Coronary artery (tissue), 2 donors: ENCODE measurements around the gene TSPOAP1.

Experiments
- DNase-seq: peaks from one replicate; pipeline ENCODE4 v3.0.0-alpha.2; 2017; ENCODE audit warnings: low spot score
- H3K27ac ChIP-seq, 2 donors: fragments of 200-600 bp; sonication (generic); one replicate each; pipeline ENCODE4 v1.5.1; 2016 to 2019
- H3K4me3 ChIP-seq: fragments of 200-600 bp; sonication (generic); 2 replicates; pipeline ENCODE4 v1.5.1; 2016; ENCODE audit warnings: mild to moderate bottlenecking, moderate library complexity
- CTCF ChIP-seq: fragments of 200-600 bp; sonication (generic); IDR thresholded peaks from one replicate; pipeline ENCODE4 v1.5.1; 2019; ENCODE audit warnings: antibody characterized with exemption

TSPOAP1 gene

DNA sequence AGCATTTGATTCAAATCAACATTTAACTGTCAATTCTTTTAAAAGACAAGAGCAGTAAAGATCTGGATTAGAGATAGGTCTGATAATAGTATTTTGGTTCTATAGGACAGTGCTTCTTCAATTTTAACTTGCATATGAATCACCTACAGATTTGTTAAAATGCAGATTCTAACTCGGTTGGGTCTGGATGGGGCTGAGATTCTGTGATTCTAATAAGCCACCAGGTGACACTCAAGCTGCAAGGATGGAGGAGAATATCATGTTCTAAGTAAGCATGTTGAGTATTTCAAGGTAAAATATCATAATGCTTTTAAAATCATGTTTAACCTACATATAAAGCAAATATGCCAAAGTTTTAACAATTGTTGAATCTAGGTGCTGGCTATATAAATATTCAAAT, 15.8 kb downstream of the TSPOAP1 start:
- no peak for TF ChIP-seq CTCF
- H3K4me3 ChIP-seq = no peak overlapping the region
- DNase-seq = no peak
- no peak overlapping the region for H3K27ac ChIP-seq

GRCh38 chr17:58312021-58312630, 16.5 kb downstream of the TSPOAP1 start:
- DNase-seq = peak; percentile 64
- no peak overlapping the region for H3K4me3 ChIP-seq
- no peak overlapping the region for H3K27ac ChIP-seq
- no peak for TF ChIP-seq CTCF

DNA sequence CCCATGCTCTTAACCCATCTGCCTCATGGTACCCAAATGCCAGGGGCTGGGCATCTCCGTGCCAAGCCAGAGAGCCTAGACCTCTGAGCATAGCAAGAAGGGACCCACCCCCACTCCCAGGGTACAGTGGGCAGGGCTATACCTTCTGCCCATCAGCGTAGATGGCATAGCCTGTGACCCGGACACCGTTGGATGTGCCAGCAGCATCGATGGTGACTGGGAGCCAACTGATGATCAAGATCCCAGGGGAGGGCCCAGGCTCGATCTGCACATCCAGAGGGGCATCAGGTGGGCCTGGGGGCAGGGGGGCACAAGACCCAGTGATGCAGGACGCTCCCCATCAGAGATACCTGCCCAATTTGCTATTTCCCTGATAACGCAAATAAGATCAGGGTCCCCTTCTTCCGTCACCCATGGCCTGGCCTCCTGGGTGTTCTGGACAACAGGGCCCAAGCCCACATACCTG, 17.1 kb downstream of the TSPOAP1 start:
- peak; percentile 55 for DNase-seq
- Histone ChIP-seq H3K27ac (no peak overlapping the region), H3K4me3 (no peak overlapping the region)
- TF ChIP-seq CTCF = no peak

DNA sequence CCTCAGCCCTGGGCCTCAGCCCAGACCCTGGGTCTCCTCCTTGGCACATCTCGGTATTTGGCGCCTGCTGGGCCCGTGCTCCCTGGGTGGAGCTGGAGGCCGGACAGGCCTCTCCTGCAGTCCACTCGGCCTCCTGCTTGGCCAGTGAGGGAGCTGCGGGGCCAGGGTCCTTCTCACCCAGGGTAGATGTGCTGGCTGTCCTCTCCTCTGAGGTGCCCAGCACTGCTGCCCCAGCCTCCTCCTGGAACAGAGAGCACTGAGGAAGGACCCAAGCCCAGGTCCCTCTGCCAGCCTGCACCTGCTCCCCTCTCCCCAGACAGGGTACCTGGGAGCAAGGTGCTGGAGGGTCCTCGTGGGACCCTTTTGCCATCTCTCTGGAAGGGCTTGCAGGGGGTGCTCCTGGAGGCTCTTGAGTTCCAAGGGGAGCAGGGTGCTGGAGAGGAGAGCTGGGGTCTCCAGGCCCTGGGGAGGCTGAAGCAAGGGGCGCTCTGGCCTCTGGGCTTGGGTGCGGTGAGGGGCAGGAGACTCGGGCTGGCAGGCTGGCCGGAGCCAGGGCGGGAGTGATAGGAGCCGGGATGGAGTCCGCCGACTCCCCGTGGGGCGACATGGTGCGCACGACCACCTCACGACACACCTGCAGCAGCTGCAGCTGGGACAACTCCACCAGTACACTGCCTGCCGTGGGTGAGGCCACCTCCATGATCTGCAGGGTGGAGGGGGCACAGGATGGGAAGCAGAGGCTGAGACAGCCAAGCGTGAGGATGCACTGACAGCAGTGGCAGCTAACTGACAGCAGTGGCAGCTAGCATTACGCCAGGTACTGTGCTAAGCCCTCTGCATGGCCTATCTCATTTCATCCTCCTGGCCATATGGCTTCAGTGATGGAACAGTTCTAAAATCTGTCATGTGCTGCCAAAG, 17.8 kb downstream of the TSPOAP1 start:
- H3K27ac ChIP-seq = no peak overlapping the region
- peak; percentile 64 for DNase-seq
- TF ChIP-seq CTCF = no peak
- H3K4me3 ChIP-seq = no peak overlapping the region

GRCh38 chr17:58309918-58310259, 18.7 kb downstream of the TSPOAP1 start:
- no peak for TF ChIP-seq CTCF
- DNase-seq = no peak
- Histone ChIP-seq H3K27ac (no peak overlapping the region), H3K4me3 (no peak overlapping the region)

- no peak overlapping the region for H3K4me3 ChIP-seq
- no peak overlapping the region for H3K27ac ChIP-seq
- TF ChIP-seq CTCF = no peak
- DNase-seq = peak; percentile 46
Observed at GRCh38 chr17:58308985-58309917, 19.3 kb downstream of the TSPOAP1 start.
